ENCODE results near the gene CCDC141. TPM values are rescaled to one million over a fixed set of nuclear protein-coding genes. Genes with fewer than 3 reads are reported as not detected.

Gene CCDC141
- polyA plus RNA-seq, 1 donor from 2014 or later, result 0.27 TPM

DNA sequence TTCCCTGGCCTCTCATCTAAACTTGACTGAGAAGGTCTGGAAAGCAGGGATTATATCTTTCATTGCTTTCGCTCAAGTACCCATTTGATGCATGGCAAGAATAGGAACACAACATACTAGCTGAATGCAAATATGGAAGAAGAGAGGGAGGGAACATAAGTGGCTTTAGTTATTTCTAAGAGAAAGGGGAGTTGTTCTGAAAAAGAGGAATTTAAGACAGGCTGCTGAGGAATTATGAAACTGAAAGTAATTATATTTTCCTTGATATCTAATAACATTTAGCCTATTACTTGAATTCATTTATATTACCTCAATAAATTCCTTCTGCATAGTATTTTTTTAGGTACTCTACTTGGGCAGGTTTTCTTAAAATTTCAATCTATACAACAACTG lies 136.9 kb downstream of the CCDC141 start:
- no peaks in the 10 kb centered on the region for H3K36me3 ChIP-seq (ENCODE audit: insufficient read depth, low read length)
- H3K27me3 ChIP-seq (ENCODE audit: insufficient read depth, low read depth, low read length), result no peaks in the 10 kb centered on the region
- H3K9me3 ChIP-seq (ENCODE audit: low read length), result no peaks in the 10 kb centered on the region
- H3K4me3 ChIP-seq (ENCODE audit: low read length), result no peak overlapping the region
- no peaks in the 10 kb centered on the region for H3K79me2 ChIP-seq (replicated peaks; ENCODE audit: insufficient read depth, low read length)
- H3K4me2 ChIP-seq (ENCODE audit: low read length), result no peak overlapping the region
- no peak overlapping the region for H3K9ac ChIP-seq (ENCODE audit: low read length)
- H3F3A ChIP-seq (ENCODE audit: insufficient read depth, low read length, poor library complexity, severe bottlenecking), result no peaks in the 10 kb centered on the region
- TF ChIP-seq EZH2 (IDR thresholded peaks at IDR 0.05; ENCODE audit: borderline replicate concordance, insufficient read depth, low read length, poor library complexity, severe bottlenecking) (no peak), EP300 (conservative IDR thresholded peaks at IDR 0.05; ENCODE audit: poor library complexity, severe bottlenecking) (no peak), TAF1 (IDR thresholded peaks at IDR 0.05; ENCODE audit: low read depth) (no peak), POLR2AphosphoS5 (IDR thresholded peaks at IDR 0.05) (no peak), RAD21 (conservative IDR thresholded peaks at IDR 0.05) (no peak), MXI1 (conservative IDR thresholded peaks at IDR 0.05; ENCODE audit: poor library complexity, severe bottlenecking) (no peak), SMC3 (conservative IDR thresholded peaks at IDR 0.05; ENCODE audit: poor library complexity) (no peak)
- TF ChIP-seq, protein P1, sequence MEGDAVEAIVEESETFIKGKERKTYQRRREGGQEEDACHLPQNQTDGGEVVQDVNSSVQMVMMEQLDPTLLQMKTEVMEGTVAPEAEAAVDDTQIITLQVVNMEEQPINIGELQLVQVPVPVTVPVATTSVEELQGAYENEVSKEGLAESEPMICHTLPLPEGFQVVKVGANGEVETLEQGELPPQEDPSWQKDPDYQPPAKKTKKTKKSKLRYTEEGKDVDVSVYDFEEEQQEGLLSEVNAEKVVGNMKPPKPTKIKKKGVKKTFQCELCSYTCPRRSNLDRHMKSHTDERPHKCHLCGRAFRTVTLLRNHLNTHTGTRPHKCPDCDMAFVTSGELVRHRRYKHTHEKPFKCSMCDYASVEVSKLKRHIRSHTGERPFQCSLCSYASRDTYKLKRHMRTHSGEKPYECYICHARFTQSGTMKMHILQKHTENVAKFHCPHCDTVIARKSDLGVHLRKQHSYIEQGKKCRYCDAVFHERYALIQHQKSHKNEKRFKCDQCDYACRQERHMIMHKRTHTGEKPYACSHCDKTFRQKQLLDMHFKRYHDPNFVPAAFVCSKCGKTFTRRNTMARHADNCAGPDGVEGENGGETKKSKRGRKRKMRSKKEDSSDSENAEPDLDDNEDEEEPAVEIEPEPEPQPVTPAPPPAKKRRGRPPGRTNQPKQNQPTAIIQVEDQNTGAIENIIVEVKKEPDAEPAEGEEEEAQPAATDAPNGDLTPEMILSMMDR (IDR thresholded peaks at IDR 0.05; ENCODE audit: poor library complexity, severe bottlenecking), result no peak
- TF ChIP-seq, protein P2, sequence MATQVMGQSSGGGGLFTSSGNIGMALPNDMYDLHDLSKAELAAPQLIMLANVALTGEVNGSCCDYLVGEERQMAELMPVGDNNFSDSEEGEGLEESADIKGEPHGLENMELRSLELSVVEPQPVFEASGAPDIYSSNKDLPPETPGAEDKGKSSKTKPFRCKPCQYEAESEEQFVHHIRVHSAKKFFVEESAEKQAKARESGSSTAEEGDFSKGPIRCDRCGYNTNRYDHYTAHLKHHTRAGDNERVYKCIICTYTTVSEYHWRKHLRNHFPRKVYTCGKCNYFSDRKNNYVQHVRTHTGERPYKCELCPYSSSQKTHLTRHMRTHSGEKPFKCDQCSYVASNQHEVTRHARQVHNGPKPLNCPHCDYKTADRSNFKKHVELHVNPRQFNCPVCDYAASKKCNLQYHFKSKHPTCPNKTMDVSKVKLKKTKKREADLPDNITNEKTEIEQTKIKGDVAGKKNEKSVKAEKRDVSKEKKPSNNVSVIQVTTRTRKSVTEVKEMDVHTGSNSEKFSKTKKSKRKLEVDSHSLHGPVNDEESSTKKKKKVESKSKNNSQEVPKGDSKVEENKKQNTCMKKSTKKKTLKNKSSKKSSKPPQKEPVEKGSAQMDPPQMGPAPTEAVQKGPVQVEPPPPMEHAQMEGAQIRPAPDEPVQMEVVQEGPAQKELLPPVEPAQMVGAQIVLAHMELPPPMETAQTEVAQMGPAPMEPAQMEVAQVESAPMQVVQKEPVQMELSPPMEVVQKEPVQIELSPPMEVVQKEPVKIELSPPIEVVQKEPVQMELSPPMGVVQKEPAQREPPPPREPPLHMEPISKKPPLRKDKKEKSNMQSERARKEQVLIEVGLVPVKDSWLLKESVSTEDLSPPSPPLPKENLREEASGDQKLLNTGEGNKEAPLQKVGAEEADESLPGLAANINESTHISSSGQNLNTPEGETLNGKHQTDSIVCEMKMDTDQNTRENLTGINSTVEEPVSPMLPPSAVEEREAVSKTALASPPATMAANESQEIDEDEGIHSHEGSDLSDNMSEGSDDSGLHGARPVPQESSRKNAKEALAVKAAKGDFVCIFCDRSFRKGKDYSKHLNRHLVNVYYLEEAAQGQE (IDR thresholded peaks at IDR 0.05; ENCODE audit: borderline replicate concordance), result no peak
- H3K9me2 ChIP-seq (ENCODE audit: insufficient read depth, low read length), result no peaks in the 10 kb centered on the region
- H4K20me1 ChIP-seq (ENCODE audit: insufficient read depth), result no peaks in the 10 kb centered on the region
- no peak overlapping the region for H2AFZ ChIP-seq (ENCODE audit: low read depth, low read length)
- no peak overlapping the region for H3K27ac ChIP-seq (ENCODE audit: low read length)

DNA sequence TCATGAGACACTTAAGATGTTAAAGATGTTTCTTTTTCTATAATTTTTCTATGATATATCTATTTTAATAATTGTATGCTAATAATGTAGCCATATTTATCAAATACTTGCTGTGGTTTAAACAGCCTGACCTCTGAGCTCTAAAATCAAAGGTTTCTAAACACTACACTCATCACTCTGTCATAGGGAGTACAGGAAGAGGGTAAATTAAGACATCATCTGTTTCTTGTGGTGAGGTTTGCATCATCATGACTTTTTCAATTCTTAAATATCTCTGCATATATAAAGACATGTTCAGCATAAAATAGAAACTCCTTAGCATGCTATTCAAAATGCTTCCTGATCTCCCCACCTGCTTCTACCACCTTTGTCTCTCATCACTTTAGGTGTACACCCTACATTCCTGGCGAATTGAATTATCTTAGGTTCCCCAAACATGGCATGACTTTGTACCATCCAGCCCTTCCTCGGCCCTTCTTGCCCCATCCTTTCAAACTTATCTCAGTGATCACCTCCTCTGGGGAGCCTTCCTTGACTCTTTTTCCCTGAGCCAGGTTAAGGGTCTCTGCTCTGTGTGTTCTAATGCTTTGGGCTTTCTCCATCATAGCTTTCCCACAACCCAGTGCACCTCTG lies 137.4 kb downstream of the CCDC141 start:
- no peak for TF ChIP-seq TAF1 (IDR thresholded peaks at IDR 0.05; ENCODE audit: low read depth)
- no peak for TF ChIP-seq MXI1 (conservative IDR thresholded peaks at IDR 0.05; ENCODE audit: poor library complexity, severe bottlenecking)
- TF ChIP-seq, protein P1 (IDR thresholded peaks at IDR 0.05; ENCODE audit: poor library complexity, severe bottlenecking), result no peak
- TF ChIP-seq RAD21 (conservative IDR thresholded peaks at IDR 0.05), result no peak
- no peak for TF ChIP-seq EP300 (conservative IDR thresholded peaks at IDR 0.05; ENCODE audit: poor library complexity, severe bottlenecking)
- TF ChIP-seq, protein P2 (IDR thresholded peaks at IDR 0.05; ENCODE audit: borderline replicate concordance), result no peak
- TF ChIP-seq EZH2 (IDR thresholded peaks at IDR 0.05; ENCODE audit: borderline replicate concordance, insufficient read depth, low read length, poor library complexity, severe bottlenecking), result no peak
- TF ChIP-seq SMC3 (conservative IDR thresholded peaks at IDR 0.05; ENCODE audit: poor library complexity), result no peak
- no peak for TF ChIP-seq POLR2AphosphoS5 (IDR thresholded peaks at IDR 0.05)
- H2AFZ ChIP-seq (ENCODE audit: low read depth, low read length), result no peak overlapping the region

More for the DNA sequence above, 137.4 kb downstream of the CCDC141 start:
- Histone ChIP-seq H3K27me3 (ENCODE audit: insufficient read depth, low read depth, low read length) (no peaks in the 10 kb centered on the region), H3K36me3 (ENCODE audit: insufficient read depth, low read length) (no peaks in the 10 kb centered on the region), H3K9me3 (ENCODE audit: low read length) (no peaks in the 10 kb centered on the region), H3K79me2 (replicated peaks; ENCODE audit: insufficient read depth, low read length) (no peaks in the 10 kb centered on the region), H3K4me3 (ENCODE audit: low read length) (no peak overlapping the region), H3K4me2 (ENCODE audit: low read length) (no peak overlapping the region), H3K9me2 (ENCODE audit: insufficient read depth, low read length) (no peaks in the 10 kb centered on the region), H3K27ac (ENCODE audit: low read length) (no peak overlapping the region), H3K9ac (ENCODE audit: low read length) (no peak overlapping the region), H3F3A (ENCODE audit: insufficient read depth, low read length, poor library complexity, severe bottlenecking) (no peaks in the 10 kb centered on the region), H4K20me1 (ENCODE audit: insufficient read depth) (no peaks in the 10 kb centered on the region)

Measured in neural cell (in vitro differentiated cells).